GM18498 (cell line): Measurements from ENCODE around the gene OSBPL5.
"Not testable (repeated sequence)": the region's sequence is repeated elsewhere in the genome, so short reads cannot be mapped to it uniquely, and the experiment has no call there.

Source experiments
- ATAC-seq: cut with Tn5 transposase; IDR thresholded peaks from one replicate; pipeline ENCODE4 v1.9.1; 2021; ENCODE audit warnings: mild to moderate bottlenecking, moderate library complexity; ENCODE audit not compliant: unreplicated experiment

The OSBPL5 gene

DNA sequence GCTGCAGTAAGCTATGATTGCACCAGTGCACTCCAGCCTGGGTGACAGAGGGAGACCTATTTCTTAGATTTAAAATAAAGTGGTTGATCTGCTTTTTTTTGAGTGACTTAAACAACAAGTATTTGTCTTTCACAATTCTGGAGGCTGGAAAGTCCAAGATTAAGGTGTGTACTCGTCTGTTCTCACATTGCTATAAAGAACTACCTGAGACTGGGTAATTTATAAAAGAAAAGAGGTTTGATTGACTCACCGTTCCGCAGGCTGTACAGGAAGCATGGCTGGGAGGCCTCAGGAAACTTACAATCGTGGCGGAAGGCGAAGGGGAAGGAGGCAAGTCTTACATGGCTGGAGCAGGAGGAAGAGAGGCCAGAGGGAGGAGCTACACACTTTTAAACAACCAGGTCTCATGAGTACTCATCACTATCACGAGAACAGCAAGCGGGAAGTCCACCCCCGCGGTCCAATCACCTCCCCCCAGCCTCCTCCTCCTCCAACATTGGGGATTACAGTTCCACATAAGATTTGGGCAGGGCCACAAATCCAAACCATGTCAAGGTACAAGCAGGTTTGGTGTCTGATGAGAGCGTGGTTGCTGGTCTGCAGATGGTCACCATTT, 19.7 kb upstream of the OSBPL5 start:
- ATAC-seq: no peak

DNA sequence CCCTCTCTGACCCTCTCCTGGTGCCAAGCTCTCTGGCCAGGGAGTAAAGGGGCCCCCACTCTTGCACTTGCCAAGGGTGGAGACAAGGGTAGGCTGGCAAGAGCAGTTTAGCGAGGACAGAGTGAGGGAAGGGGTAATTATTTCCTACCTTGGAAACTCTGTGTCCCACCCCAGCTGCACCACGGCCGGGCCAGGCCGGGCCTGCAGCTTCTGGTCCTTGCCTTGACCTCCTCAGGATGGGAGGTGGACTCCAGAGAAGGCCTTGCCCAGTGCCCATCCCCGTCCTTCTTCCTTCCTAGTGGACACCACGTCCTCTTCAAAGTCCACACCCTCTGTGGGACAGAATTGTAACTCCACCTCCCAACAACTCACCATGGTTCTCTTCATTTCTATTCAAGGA, 18.4 kb upstream of the OSBPL5 start:
- no peak for ATAC-seq

GRCh38 chr11:3182462-3182852, 17.3 kb upstream of the OSBPL5 start:
- ATAC-seq: no peak

GRCh38 chr11:3181725-3182461, 16.8 kb upstream of the OSBPL5 start:
- no peak for ATAC-seq

DNA sequence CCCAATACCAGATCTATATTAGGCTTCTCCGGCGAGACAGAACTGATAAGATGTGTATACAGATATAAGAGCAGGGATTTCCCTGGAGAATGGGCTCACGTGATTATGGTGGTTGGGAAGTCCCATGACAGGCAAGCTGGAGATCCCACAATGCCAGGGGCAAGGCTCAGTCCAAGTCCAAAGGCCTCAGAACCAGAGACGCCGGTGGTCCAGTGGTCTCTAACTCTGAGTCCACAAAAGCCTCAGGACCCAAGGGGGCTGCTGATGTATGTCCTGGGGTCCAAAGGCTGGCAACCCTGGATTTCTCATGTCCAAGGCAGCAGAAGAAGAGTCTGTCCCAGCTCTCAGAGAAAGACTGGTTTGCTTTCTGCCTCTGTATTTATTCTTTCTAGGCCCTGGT, 15.8 kb upstream of the OSBPL5 start:
- no peak for ATAC-seq

- no peak for ATAC-seq
These were observed 13.2 kb upstream of the OSBPL5 start for GRCh38 chr11:3178349-3178748.

DNA sequence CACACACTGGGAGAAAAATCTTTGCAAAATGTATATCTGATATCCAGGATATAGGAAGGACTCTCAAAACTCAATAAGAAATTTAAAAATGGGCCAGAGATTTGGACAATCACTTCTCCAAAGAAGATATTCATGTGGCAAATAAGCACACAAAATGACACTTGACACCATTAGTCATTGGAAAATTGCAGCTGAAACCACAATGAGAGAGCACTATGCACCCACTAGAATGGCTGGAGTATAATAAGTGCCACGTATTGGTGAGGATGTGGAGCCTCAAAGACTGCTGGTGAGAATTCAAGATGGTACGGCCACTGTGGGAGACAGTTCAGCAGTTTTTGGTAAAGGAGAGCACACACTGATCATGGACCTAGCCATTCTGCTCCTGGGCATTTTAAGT, 12.8 kb upstream of the OSBPL5 start:
- no peak for ATAC-seq

- no peak for ATAC-seq
These were observed 11.4 kb upstream of the OSBPL5 start for GRCh38 chr11:3176487-3176886.

GRCh38 chr11:3175194-3175593, 10.1 kb upstream of the OSBPL5 start:
- ATAC-seq: no peak

- ATAC-seq: no peak
These were observed 9.3 kb upstream of the OSBPL5 start for GRCh38 chr11:3174387-3174786.

- ATAC-seq: no peak
These were observed 8.7 kb upstream of the OSBPL5 start for GRCh38 chr11:3173795-3174194.

- no peak for ATAC-seq
These were observed 6.9 kb upstream of the OSBPL5 start for GRCh38 chr11:3171931-3172560.

GRCh38 chr11:3170756-3171650, 5.9 kb upstream of the OSBPL5 start:
- no peak for ATAC-seq

DNA sequence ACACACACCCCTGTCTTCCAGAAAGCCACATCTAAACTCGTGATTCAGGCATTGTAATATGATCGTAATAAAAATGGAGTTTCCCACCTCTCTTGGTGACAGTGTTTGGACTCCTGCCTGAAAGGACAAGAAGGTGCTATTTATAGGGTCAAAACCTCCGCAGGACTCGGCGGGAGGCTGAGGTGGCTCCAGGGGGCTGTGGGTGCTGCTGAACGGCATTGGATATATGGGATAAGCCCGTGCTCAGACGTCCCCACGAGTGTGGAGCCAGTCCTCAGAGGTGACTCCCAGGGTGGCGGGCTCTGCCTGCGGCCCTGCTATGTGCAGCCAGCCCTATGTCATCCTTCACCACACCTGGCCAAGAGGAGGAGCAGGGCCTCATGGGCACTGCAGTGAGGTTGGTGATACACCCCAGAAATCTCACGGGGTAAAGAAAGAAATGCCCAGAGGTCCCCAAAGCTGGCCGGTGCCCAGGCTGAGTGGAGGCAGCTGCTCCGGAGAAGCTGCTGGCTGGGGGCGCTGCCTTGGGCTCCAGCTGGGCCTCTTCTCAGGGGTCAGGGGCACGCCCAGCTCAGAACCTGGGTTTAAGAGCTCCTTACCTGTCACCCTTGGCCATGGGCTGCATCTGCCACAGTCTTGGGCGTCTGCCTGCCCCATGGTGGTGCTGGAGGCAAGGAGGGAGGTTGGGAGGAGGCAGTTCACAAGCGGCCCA, 5.1 kb upstream of the OSBPL5 start:
- no peak for ATAC-seq

- no peak for ATAC-seq
These were observed 4.3 kb upstream of the OSBPL5 start for GRCh38 chr11:3169255-3170043.

- not testable (repeated sequence) for ATAC-seq
These were observed 3.7 kb upstream of the OSBPL5 start for GRCh38 chr11:3168742-3169254.

- ATAC-seq: no peak
These were observed 2.3 kb upstream of the OSBPL5 start for GRCh38 chr11:3167143-3168119.
